Measurements from ENCODE around the gene SNED1. TPM values are rescaled to one million over a fixed set of nuclear protein-coding genes. Genes with fewer than 3 reads are reported as not detected.

Gene SNED1
- total RNA-seq, 1 donor from 2014 or later, result 19.4 TPM

GRCh38 chr2:241110089-241110606 lies 111.7 kb downstream of the SNED1 start:
- Mint-ChIP-seq H3K27ac (ENCODE audit: unreplicated experiment) (no peak overlapping the region), H3K4me3 (ENCODE audit: unreplicated experiment) (no peak overlapping the region), H3K27me3 (ENCODE audit: unreplicated experiment) (no peaks in the 10 kb centered on the region), H3K4me1 (ENCODE audit: unreplicated experiment) (no peaks in the 10 kb centered on the region), H3K9me3 (ENCODE audit: unreplicated experiment) (no peaks in the 10 kb centered on the region), H3K36me3 (ENCODE audit: unreplicated experiment) (peaks cover 4% of the 10 kb centered on the region)
- no peak for TF ChIP-seq CTCF (IDR thresholded peaks at IDR 0.05)
- DNase-seq (ENCODE audit: extremely low spot score, unreplicated experiment), result no peak

- H3K4me3 Mint-ChIP-seq (ENCODE audit: unreplicated experiment), result no peak overlapping the region
- no peak overlapping the region for H3K27ac Mint-ChIP-seq (ENCODE audit: unreplicated experiment)
- H3K9me3 Mint-ChIP-seq (ENCODE audit: unreplicated experiment), result no peaks in the 10 kb centered on the region
- H3K27me3 Mint-ChIP-seq (ENCODE audit: unreplicated experiment), result no peaks in the 10 kb centered on the region
- H3K4me1 Mint-ChIP-seq (ENCODE audit: unreplicated experiment), result no peaks in the 10 kb centered on the region
- no peak for TF ChIP-seq CTCF (IDR thresholded peaks at IDR 0.05)
- DNase-seq (ENCODE audit: extremely low spot score, unreplicated experiment), result no peak
- H3K36me3 Mint-ChIP-seq (ENCODE audit: unreplicated experiment), result peaks cover 4% of the 10 kb centered on the region
Measured at GRCh38 chr2:241110607-241111439, 112.4 kb downstream of the SNED1 start.

GRCh38 chr2:241111440-241111805 lies 113.0 kb downstream of the SNED1 start:
- no peak for TF ChIP-seq CTCF (IDR thresholded peaks at IDR 0.05)
- Mint-ChIP-seq H3K27me3 (ENCODE audit: unreplicated experiment) (no peaks in the 10 kb centered on the region), H3K9me3 (ENCODE audit: unreplicated experiment) (no peaks in the 10 kb centered on the region), H3K4me3 (ENCODE audit: unreplicated experiment) (no peak overlapping the region), H3K27ac (ENCODE audit: unreplicated experiment) (no peak overlapping the region), H3K4me1 (ENCODE audit: unreplicated experiment) (no peaks in the 10 kb centered on the region), H3K36me3 (ENCODE audit: unreplicated experiment) (peaks cover 4% of the 10 kb centered on the region)
- no peak for DNase-seq (ENCODE audit: extremely low spot score, unreplicated experiment)

GRCh38 chr2:241112046-241112445 lies 113.6 kb downstream of the SNED1 start:
- Mint-ChIP-seq H3K4me3 (ENCODE audit: unreplicated experiment) (no peak overlapping the region), H3K4me1 (ENCODE audit: unreplicated experiment) (no peaks in the 10 kb centered on the region), H3K27ac (ENCODE audit: unreplicated experiment) (no peak overlapping the region), H3K36me3 (ENCODE audit: unreplicated experiment) (peaks cover 4% of the 10 kb centered on the region), H3K9me3 (ENCODE audit: unreplicated experiment) (no peaks in the 10 kb centered on the region), H3K27me3 (ENCODE audit: unreplicated experiment) (no peaks in the 10 kb centered on the region)
- TF ChIP-seq CTCF (IDR thresholded peaks at IDR 0.05), result no peak
- DNase-seq (ENCODE audit: extremely low spot score, unreplicated experiment), result no peak

GRCh38 chr2:241112592-241112991 lies 114.2 kb downstream of the SNED1 start:
- no peak overlapping the region for H3K4me3 Mint-ChIP-seq (ENCODE audit: unreplicated experiment)
- DNase-seq (ENCODE audit: extremely low spot score, unreplicated experiment), result no peak
- TF ChIP-seq CTCF (IDR thresholded peaks at IDR 0.05), result no peak
- no peak overlapping the region for H3K27ac Mint-ChIP-seq (ENCODE audit: unreplicated experiment)
- no peaks in the 10 kb centered on the region for H3K4me1 Mint-ChIP-seq (ENCODE audit: unreplicated experiment)
- no peaks in the 10 kb centered on the region for H3K27me3 Mint-ChIP-seq (ENCODE audit: unreplicated experiment)
- H3K9me3 Mint-ChIP-seq (ENCODE audit: unreplicated experiment), result no peaks in the 10 kb centered on the region
- peaks cover 4% of the 10 kb centered on the region for H3K36me3 Mint-ChIP-seq (ENCODE audit: unreplicated experiment)

All from osteocyte (in vitro differentiated cells).